K562 (cell line): Measurements from ENCODE around the gene KAZN. TPM values are rescaled to one million over a fixed set of nuclear protein-coding genes. Genes with fewer than 3 reads are reported as not detected.

Source experiments
- BCOR ChIP-seq: fragments of 450-650 bp; IDR thresholded peaks from 2 replicates; pipeline ENCODE4 v1.6.1; 2016
- FOXM1 ChIP-seq, 2 experiments: fragments of 450-650 bp in 1 of 2; sonication (generic) in 1 of 2; formaldehyde crosslinking in 1 of 2; IDR thresholded peaks; 2 replicates each; pipeline versions ENCODE4 v1.6.1 to v1.9.0; 2017 to 2022; ENCODE audit warnings: low read depth in 2 of 2, mild to moderate bottlenecking in 2 of 2, missing genetic modification reagents in 1 of 2, moderate library complexity in 1 of 2
- HLTF ChIP-seq: fragments of 450-650 bp; IDR thresholded peaks from 2 replicates; pipeline ENCODE4 v1.6.1; 2016
- ILF3 ChIP-seq: fragments of 450-650 bp; IDR thresholded peaks from 2 replicates; pipeline ENCODE4 v1.6.1; 2018; ENCODE audit warnings: antibody characterized with exemption, mild to moderate bottlenecking, moderate library complexity, borderline replicate concordance
- MTA2 ChIP-seq: fragments of 450-650 bp; IDR thresholded peaks from 2 replicates; pipeline ENCODE4 v1.6.1; 2016; ENCODE audit warnings: low read depth
- NELFE ChIP-seq: IDR thresholded peaks from 2 replicates; pipeline ENCODE4 v1.6.1; 2011; ENCODE audit warnings: mild to moderate bottlenecking; ENCODE audit not compliant: insufficient read depth, insufficient read length
- NFXL1 ChIP-seq: fragments of 450-650 bp; formaldehyde crosslinking; IDR thresholded peaks from 2 replicates; pipeline ENCODE4 v1.4.0; 2021; ENCODE audit warnings: mild to moderate bottlenecking
- SAP30 ChIP-seq: fragments of 200-600 bp; sonication (generic); IDR thresholded peaks from 2 replicates; pipeline ENCODE4 v1.6.1; 2012; ENCODE audit warnings: borderline replicate concordance, low read depth, mild to moderate bottlenecking, moderate library complexity, low read length, control low read depth, inconsistent platforms; ENCODE audit not compliant: insufficient read depth, poor library complexity, severe bottlenecking
- SMARCA5 ChIP-seq: fragments of 450-650 bp; IDR thresholded peaks from 2 replicates; pipeline ENCODE4 v1.6.1; 2016
- SP1 ChIP-seq: sonication (generic); formaldehyde crosslinking; IDR thresholded peaks from 2 replicates; pipeline ENCODE4 v1.8.1; 2022; ENCODE audit warnings: mild to moderate bottlenecking, missing genetic modification reagents
- SRSF3 ChIP-seq: fragments of 200-400 bp; formaldehyde crosslinking; IDR thresholded peaks from 2 replicates; pipeline ENCODE4 v1.6.1; 2016; ENCODE audit warnings: mild to moderate bottlenecking, low read length, moderate library complexity; ENCODE audit not compliant: insufficient read depth
- TAF9B ChIP-seq: fragments of 450-650 bp; IDR thresholded peaks from 2 replicates; pipeline ENCODE4 v1.6.1; 2018; ENCODE audit warnings: mild to moderate bottlenecking; ENCODE audit not compliant: partially characterized antibody
- TCF3 ChIP-seq: sonication (generic); formaldehyde crosslinking; IDR thresholded peaks from 2 replicates; pipeline ENCODE4 v1.4.0; 2020; ENCODE audit warnings: mild to moderate bottlenecking, missing genetic modification reagents
- TCF7L2 ChIP-seq: fragments of 150-350 bp; IDR thresholded peaks from 2 replicates; pipeline ENCODE4 v1.6.1; 2016; ENCODE audit warnings: low read depth, mild to moderate bottlenecking, low read length, moderate library complexity
- ZC3H11A ChIP-seq: IDR thresholded peaks from 2 replicates; pipeline ENCODE4 v1.6.1; 2012; ENCODE audit warnings: low read depth, low read length, improper control_type of control experiment
- ZNF75A ChIP-seq: fragments of 450-650 bp; formaldehyde crosslinking; IDR thresholded peaks from 2 replicates; pipeline ENCODE4 v1.4.0; 2020; ENCODE audit warnings: mild to moderate bottlenecking
- polyA plus RNA-seq, 8 experiments: library from polyadenylated mRNA; depleted of rRNA in 4 of 8; stranded (reverse) in 5 of 8; unstranded in 3 of 8; fragments of >200 nt; fragmentation: Nextera tagmentation in 2 of 8; fragmentation: Illumina TruSeq in 1 of 8; extraction: Ambion mirVana in 2 of 8; extraction: Trizol in 1 of 8; gene quantifications; 2 replicates each; pipeline versions ENCODE4 v1.2.1 to v1.2.3, GENCODE V29; 2011 to 2014; ENCODE audit warnings: inconsistent platforms in 1 of 8, missing spikeins in 1 of 8
- total RNA-seq, 7 experiments: library from RNA; depleted of rRNA in 6 of 7; stranded (reverse); fragments of >200 nt in 6 of 7; fragmentation: Illumina TruSeq in 2 of 7; extraction: Trizol in 2 of 7; gene quantifications; 2 replicates each; pipeline versions ENCODE4 v1.2.1 to v1.2.3, GENCODE V29; 2011 to 2021; ENCODE audit warnings: low replicate concordance in 1 of 7
- TF ChIP-seq, protein P1 (sequence below), 2 experiments: fragments of 450-650 bp in 1 of 2; sonication (generic) in 1 of 2; formaldehyde crosslinking in 1 of 2; IDR thresholded peaks in 1 of 2; conservative IDR thresholded peaks in 1 of 2; 2 replicates each; pipeline versions ENCODE4 v1.6.1 to v1.8.1; 2016 to 2023; ENCODE audit warnings: mild to moderate bottlenecking in 2 of 2, moderate library complexity in 2 of 2, inconsistent platforms in 1 of 2, missing genetic modification reagents in 1 of 2
- TF ChIP-seq, protein P2 (sequence below): sonication (generic); formaldehyde crosslinking; IDR thresholded peaks from 2 replicates; pipeline ENCODE4 v1.8.0; 2022; ENCODE audit warnings: mild to moderate bottlenecking, missing genetic modification reagents
- TF ChIP-seq, protein P3 (sequence below): sonication (generic); formaldehyde crosslinking; IDR thresholded peaks from 2 replicates; pipeline ENCODE4 v1.8.0; 2022; ENCODE audit warnings: missing genetic modification reagents, mild to moderate bottlenecking, borderline replicate concordance
- TF ChIP-seq, protein P4 (sequence below), 3 experiments: fragments of 200-800 bp in 1 of 3; sonication (Bioruptor generic) in 1 of 3; sonication (generic) in 1 of 3; formaldehyde crosslinking in 1 of 3; IDR thresholded peaks; 2 replicates each; pipeline versions ENCODE4 v1.6.1 to v1.8.0; 2016 to 2022; ENCODE audit warnings: mild to moderate bottlenecking in 2 of 3, missing compliant biosample characterization in 2 of 3, missing genetic modification characterization in 2 of 3, missing genetic modification reagents in 1 of 3
- TF ChIP-seq, protein P5 (sequence below): sonication (generic); formaldehyde crosslinking; IDR thresholded peaks from 2 replicates; pipeline ENCODE4 v1.8.0; 2022; ENCODE audit warnings: mild to moderate bottlenecking, low read depth, missing genetic modification reagents

The KAZN gene
- total and polyA plus RNA-seq, 9 of the 15 experiments (the other 6 are each of a cell fraction or from before 2014, with no cell fraction given), result 2.1 to 21.6 (median 5.4) TPM

DNA sequence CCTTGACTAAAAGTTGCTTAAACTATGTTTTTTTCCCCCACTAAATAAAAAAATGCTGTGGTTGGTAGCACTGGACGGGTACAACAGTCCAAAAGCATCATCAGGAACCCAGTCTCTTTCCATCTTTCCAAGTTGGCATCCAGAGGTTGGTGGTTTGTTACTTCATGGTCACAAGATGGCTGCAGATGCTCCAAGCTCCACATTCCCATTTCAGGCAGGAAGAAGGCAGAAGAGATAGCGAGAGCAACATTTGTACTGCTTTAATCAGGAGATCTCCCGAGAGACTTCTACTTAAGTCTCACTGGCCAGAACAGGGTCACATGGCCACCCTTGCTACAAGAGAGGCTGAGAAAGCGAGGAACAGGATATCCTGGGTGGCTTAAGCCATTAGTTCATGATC, 230.2 kb downstream of the KAZN start (continued):
- TF ChIP-seq SRSF3, result no peak
- TF ChIP-seq, protein P1, sequence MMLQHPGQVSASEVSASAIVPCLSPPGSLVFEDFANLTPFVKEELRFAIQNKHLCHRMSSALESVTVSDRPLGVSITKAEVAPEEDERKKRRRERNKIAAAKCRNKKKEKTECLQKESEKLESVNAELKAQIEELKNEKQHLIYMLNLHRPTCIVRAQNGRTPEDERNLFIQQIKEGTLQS (IDR thresholded peaks at IDR 0.05), result no peak
- TF ChIP-seq, protein P1 (CRISPR knock-in tag; conservative IDR thresholded peaks at IDR 0.05), result no peak
- no peak for TF ChIP-seq NELFE
- TF ChIP-seq SP1 (CRISPR knock-in tag), result no peak
- TF ChIP-seq TCF7L2, result no peak
- TF ChIP-seq, protein P2, sequence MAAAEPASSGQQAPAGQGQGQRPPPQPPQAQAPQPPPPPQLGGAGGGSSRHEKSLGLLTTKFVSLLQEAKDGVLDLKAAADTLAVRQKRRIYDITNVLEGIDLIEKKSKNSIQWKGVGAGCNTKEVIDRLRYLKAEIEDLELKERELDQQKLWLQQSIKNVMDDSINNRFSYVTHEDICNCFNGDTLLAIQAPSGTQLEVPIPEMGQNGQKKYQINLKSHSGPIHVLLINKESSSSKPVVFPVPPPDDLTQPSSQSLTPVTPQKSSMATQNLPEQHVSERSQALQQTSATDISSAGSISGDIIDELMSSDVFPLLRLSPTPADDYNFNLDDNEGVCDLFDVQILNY, result no peak
- TF ChIP-seq MTA2, result no peak
- TF ChIP-seq TCF3 (CRISPR knock-in tag), result no peak
- no peak for TF ChIP-seq ZC3H11A
- no peak for TF ChIP-seq SAP30
- TF ChIP-seq NFXL1 (CRISPR knock-in tag), result no peak
- TF ChIP-seq FOXM1 (IDR thresholded peaks at IDR 0.05; ENCODE audit: low read depth), result no peak
- no peak for TF ChIP-seq FOXM1 (CRISPR knock-in tag; IDR thresholded peaks at IDR 0.05; ENCODE audit: low read depth)
- TF ChIP-seq TAF9B, result no peak
- 0 out of 2 replicates have a peak, but pooled peaks have one; percentile 57 for TF ChIP-seq BCOR
- peak; percentile 72; the same call in 1 of the 2 replicates for TF ChIP-seq HLTF
- TF ChIP-seq, protein P3, sequence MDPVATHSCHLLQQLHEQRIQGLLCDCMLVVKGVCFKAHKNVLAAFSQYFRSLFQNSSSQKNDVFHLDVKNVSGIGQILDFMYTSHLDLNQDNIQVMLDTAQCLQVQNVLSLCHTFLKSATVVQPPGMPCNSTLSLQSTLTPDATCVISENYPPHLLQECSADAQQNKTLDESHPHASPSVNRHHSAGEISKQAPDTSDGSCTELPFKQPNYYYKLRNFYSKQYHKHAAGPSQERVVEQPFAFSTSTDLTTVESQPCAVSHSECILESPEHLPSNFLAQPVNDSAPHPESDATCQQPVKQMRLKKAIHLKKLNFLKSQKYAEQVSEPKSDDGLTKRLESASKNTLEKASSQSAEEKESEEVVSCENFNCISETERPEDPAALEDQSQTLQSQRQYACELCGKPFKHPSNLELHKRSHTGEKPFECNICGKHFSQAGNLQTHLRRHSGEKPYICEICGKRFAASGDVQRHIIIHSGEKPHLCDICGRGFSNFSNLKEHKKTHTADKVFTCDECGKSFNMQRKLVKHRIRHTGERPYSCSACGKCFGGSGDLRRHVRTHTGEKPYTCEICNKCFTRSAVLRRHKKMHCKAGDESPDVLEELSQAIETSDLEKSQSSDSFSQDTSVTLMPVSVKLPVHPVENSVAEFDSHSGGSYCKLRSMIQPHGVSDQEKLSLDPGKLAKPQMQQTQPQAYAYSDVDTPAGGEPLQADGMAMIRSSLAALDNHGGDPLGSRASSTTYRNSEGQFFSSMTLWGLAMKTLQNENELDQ (CRISPR knock-in tag), result no peak
- TF ChIP-seq SMARCA5, result 0 out of 2 replicates have a peak, but pooled peaks have one; percentile 22
- no peak for TF ChIP-seq ZNF75A (CRISPR knock-in tag)
- TF ChIP-seq, protein P4, sequence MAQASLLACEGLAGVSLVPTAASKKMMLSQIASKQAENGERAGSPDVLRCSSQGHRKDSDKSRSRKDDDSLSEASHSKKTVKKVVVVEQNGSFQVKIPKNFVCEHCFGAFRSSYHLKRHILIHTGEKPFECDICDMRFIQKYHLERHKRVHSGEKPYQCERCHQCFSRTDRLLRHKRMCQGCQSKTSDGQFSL (CRISPR knock-in tag; IDR thresholded peaks at IDR 0.05), result no peak
- TF ChIP-seq, protein P4 (tag; IDR thresholded peaks at IDR 0.05), result no peak
- no peak for TF ChIP-seq ILF3
- TF ChIP-seq, protein P5, sequence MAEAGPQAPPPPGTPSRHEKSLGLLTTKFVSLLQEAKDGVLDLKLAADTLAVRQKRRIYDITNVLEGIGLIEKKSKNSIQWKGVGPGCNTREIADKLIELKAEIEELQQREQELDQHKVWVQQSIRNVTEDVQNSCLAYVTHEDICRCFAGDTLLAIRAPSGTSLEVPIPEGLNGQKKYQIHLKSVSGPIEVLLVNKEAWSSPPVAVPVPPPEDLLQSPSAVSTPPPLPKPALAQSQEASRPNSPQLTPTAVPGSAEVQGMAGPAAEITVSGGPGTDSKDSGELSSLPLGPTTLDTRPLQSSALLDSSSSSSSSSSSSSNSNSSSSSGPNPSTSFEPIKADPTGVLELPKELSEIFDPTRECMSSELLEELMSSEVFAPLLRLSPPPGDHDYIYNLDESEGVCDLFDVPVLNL (CRISPR knock-in tag), result no peak
